Activated CD4-positive, alpha-beta T cell treated with anti-CD3 and anti-CD28 coated beads, Interleukin-2, amount 10 ng/mL, durations not matched to agents 24 days and 14 days (primary cell): ENCODE results near the gene PDE4DIP. TPM values are rescaled to one million over a fixed set of nuclear protein-coding genes. Genes with fewer than 3 reads are reported as not detected.
A peak's percentile ranks its signal among the peaks of the same experiment; 100 is the strongest.
"Not testable (repeated sequence)": the region's sequence is repeated elsewhere in the genome, so short reads cannot be mapped to it uniquely, and the experiment has no call there.

Source experiments
- DNase-seq: peaks from one replicate; pipeline ENCODE4 v3.0.0; 2022
- H3K27ac Mint-ChIP-seq: one replicate; pipeline ENCODE4 v1.8.0; 2022; ENCODE audit warnings: mild to moderate bottlenecking, mixed read lengths
- H3K27me3 Mint-ChIP-seq: one replicate; pipeline ENCODE4 v1.8.0; 2022; ENCODE audit warnings: mixed read lengths
- H3K36me3 Mint-ChIP-seq: one replicate; pipeline ENCODE4 v1.8.0; 2022; ENCODE audit warnings: low read depth, mild to moderate bottlenecking, mixed read lengths
- H3K4me1 Mint-ChIP-seq: one replicate; pipeline ENCODE4 v1.8.0; 2021; ENCODE audit warnings: mixed read lengths
- H3K4me3 Mint-ChIP-seq: one replicate; pipeline ENCODE4 v1.8.0; 2022; ENCODE audit warnings: mild to moderate bottlenecking, moderate library complexity, mixed read lengths
- H3K9me3 Mint-ChIP-seq: one replicate; pipeline ENCODE4 v1.8.0; 2021; ENCODE audit warnings: mixed read lengths
- intact Hi-C: fragments of 100-400 bp; cut with micrococcal nuclease; formaldehyde crosslinking; loops from one replicate; pipeline ENCODE4 v1.15.1; 2023
- total RNA-seq: library from RNA; stranded (reverse); gene quantifications from 2 replicates; pipeline ENCODE4 v1.2.3, GENCODE V29; 2022

PDE4DIP gene
- 15.4 and 18.2 TPM in 2 replicates for total RNA-seq

- H3K36me3 Mint-ChIP-seq, H3K4me1 Mint-ChIP-seq, H3K27me3 Mint-ChIP-seq, H3K27ac Mint-ChIP-seq, intact Hi-C loops, H3K9me3 Mint-ChIP-seq: not testable (repeated sequence)
- peak within 1 kb of the TSS; percentile 77 for H3K4me3 Mint-ChIP-seq
- peak; percentile 78 for DNase-seq
Observed at GRCh38 chr1:148844220-148844619, at the start of gene PDE4DIP. PDE4DIP (plus strand) TSS chr1:148844428; CDS start chr1:148844775, 347 bp downstream.

DNA sequence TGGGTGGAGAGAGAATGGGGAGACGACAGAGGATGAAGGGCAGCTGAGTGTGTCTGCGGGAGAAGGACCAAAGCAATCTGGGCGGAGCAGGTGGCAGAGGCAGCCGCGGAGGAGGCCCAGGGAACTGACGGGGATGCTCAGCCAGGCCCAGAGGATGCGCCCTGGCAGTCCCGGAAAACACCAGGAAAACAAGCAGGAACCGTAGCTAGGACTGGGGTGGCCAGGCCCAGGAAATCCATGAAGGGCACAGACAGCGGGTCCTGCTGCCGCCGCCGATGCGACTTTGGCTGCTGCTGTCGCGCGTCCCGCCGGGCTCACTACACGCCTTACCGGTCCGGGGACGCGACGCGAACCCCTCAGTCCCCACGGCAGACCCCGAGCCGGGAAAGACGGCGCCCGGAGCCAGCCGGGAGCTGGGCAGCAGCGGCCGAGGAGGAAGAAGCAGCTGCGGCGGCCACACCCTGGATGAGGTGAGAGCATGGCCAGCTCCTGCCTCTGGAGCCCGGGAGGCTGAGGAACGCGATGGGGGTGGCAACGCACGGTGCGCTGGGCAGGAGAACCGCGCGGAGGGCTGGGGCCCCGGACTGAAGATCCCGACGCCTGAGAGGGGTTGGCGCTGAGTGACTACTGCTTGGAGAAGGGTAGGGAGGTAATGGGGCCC, 35.8 kb upstream of the PDE4DIP start:
- intact Hi-C loops, H3K27me3 Mint-ChIP-seq, H3K36me3 Mint-ChIP-seq, H3K9me3 Mint-ChIP-seq, H3K4me1 Mint-ChIP-seq, H3K27ac Mint-ChIP-seq, DNase-seq, H3K4me3 Mint-ChIP-seq: not testable (repeated sequence)

DNA sequence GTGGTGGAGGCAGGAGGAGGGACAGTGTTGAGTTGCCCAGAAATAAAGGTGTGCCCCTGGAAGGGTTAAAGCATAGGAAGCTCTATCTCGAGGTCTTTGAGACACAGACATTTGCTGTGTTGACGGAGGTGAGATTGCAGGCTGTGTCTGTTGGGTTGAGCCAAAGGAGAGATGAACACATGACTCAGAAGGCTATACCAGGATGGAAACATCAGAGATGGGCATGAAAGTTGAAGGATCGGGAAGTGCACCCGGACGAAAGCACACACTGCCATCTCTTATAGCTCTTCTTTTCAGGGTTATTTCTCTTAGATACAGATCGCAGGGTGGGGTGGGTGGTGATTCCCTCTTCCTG, 35.3 kb upstream of the PDE4DIP start:
- H3K27me3 Mint-ChIP-seq, H3K27ac Mint-ChIP-seq, DNase-seq, H3K4me3 Mint-ChIP-seq, H3K4me1 Mint-ChIP-seq, H3K9me3 Mint-ChIP-seq, intact Hi-C loops, H3K36me3 Mint-ChIP-seq: not testable (repeated sequence)

GRCh38 chr1:148822180-148822579, 22.0 kb upstream of the PDE4DIP start:
- H3K4me3 Mint-ChIP-seq, H3K9me3 Mint-ChIP-seq, H3K27ac Mint-ChIP-seq, intact Hi-C loops, H3K4me1 Mint-ChIP-seq, H3K36me3 Mint-ChIP-seq, DNase-seq, H3K27me3 Mint-ChIP-seq: not testable (repeated sequence)

- DNase-seq, H3K4me3 Mint-ChIP-seq, H3K27me3 Mint-ChIP-seq, H3K4me1 Mint-ChIP-seq, H3K9me3 Mint-ChIP-seq, H3K27ac Mint-ChIP-seq, H3K36me3 Mint-ChIP-seq, intact Hi-C loops: not testable (repeated sequence)
Observed at GRCh38 chr1:148823822-148824221, 20.4 kb upstream of the PDE4DIP start.

GRCh38 chr1:148825029-148825428, 19.2 kb upstream of the PDE4DIP start:
- intact Hi-C loops, H3K36me3 Mint-ChIP-seq, H3K4me3 Mint-ChIP-seq, H3K9me3 Mint-ChIP-seq, H3K4me1 Mint-ChIP-seq, H3K27me3 Mint-ChIP-seq, H3K27ac Mint-ChIP-seq, DNase-seq: not testable (repeated sequence)

- H3K27me3 Mint-ChIP-seq, H3K9me3 Mint-ChIP-seq, H3K36me3 Mint-ChIP-seq, H3K27ac Mint-ChIP-seq, H3K4me3 Mint-ChIP-seq, H3K4me1 Mint-ChIP-seq, DNase-seq, intact Hi-C loops: not testable (repeated sequence)
Observed at GRCh38 chr1:148828531-148828930, 15.7 kb upstream of the PDE4DIP start.

DNA sequence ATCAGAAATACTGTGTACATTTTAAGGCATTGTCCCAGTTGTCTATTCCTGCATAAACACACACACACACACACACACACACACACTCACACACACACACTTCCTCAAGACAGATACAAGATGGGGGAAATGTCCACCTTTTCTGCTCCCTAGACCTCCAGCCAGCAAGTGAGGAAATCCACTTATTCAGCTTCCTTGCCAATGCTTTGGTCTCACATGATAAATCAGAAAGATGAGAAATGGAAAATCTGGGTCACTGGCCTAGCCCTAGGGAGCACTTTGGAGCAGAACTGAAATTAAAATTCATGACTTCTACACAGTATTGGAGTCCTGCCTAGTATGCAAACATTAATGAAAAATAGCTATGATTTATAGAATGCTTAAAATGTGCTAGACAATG, 15.3 kb upstream of the PDE4DIP start:
- H3K27ac Mint-ChIP-seq, H3K27me3 Mint-ChIP-seq, DNase-seq, H3K9me3 Mint-ChIP-seq, H3K36me3 Mint-ChIP-seq, H3K4me3 Mint-ChIP-seq, H3K4me1 Mint-ChIP-seq, intact Hi-C loops: not testable (repeated sequence)

DNA sequence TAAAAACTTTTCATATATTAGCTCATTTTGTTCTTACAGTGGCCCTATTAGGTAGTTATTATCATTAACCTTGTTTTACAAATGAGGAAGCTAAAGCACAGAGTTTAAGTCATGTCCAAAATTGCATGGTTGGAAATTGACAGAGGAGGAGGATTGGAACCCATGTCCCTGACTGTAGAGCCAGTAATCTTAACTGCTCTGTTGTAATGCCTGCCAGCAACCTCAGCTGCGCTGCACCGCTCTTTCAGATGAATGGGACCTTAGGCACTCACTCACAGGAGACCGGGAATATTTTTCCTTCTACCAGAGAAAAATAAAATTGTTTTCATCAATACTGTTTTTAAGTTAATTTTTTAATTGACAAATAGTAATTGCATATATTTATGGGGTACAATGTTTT, 14.9 kb upstream of the PDE4DIP start:
- H3K36me3 Mint-ChIP-seq, H3K4me3 Mint-ChIP-seq, H3K4me1 Mint-ChIP-seq, DNase-seq, H3K9me3 Mint-ChIP-seq, H3K27ac Mint-ChIP-seq, H3K27me3 Mint-ChIP-seq, intact Hi-C loops: not testable (repeated sequence)

GRCh38 chr1:148841262-148841661, 3.0 kb upstream of the PDE4DIP start:
- H3K27me3 Mint-ChIP-seq, H3K4me3 Mint-ChIP-seq, intact Hi-C loops, H3K27ac Mint-ChIP-seq, DNase-seq, H3K36me3 Mint-ChIP-seq, H3K9me3 Mint-ChIP-seq, H3K4me1 Mint-ChIP-seq: not testable (repeated sequence)

DNA sequence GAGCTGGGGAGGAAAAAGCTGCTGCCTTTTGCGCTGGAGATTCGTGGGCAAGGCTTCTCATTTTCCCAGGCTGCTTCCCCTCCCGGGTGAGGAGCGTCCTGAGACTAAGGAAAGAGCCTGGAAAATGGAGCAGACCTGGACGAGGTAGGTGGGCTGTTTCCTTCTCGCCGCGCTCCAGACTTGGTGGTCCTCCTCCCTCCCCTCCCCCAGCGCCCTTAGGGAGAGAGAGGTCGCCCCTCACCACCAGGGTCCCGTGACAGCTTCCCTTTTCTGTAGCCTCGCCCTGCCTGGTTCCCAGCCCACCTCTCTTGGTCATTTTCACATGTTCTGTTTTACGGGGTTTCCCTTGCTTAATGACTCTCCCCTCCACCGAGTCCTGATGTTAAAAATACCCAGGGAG, 423 bp downstream of the PDE4DIP start:
- H3K36me3 Mint-ChIP-seq, H3K27ac Mint-ChIP-seq, H3K9me3 Mint-ChIP-seq, intact Hi-C loops, H3K27me3 Mint-ChIP-seq, H3K4me3 Mint-ChIP-seq, DNase-seq, H3K4me1 Mint-ChIP-seq: not testable (repeated sequence)

DNA sequence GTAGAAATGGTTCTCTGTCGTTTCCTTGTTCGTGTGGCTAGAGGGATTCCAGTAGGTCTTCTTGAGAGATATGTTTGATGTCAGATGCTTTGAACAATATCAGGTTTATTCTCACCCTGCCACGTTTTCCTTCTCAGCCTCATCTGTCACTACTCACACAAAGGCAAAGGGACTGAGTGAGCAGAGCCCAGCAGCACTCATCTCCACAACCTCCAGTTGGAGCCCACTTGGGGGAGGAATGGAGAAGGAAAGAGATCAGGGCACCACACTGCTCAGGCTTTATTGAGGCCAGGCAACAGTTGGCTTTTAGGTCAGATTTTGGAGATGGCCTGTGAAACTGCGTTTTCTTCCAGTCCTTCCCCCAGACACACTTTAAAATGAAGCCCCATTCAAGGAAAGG, 840 bp downstream of the PDE4DIP start:
- intact Hi-C loops, H3K9me3 Mint-ChIP-seq, H3K36me3 Mint-ChIP-seq, DNase-seq, H3K27ac Mint-ChIP-seq, H3K4me3 Mint-ChIP-seq, H3K27me3 Mint-ChIP-seq, H3K4me1 Mint-ChIP-seq: not testable (repeated sequence)

GRCh38 chr1:148850347-148850746, 6.1 kb downstream of the PDE4DIP start:
- H3K9me3 Mint-ChIP-seq, H3K36me3 Mint-ChIP-seq, DNase-seq, intact Hi-C loops, H3K4me1 Mint-ChIP-seq, H3K27me3 Mint-ChIP-seq, H3K27ac Mint-ChIP-seq, H3K4me3 Mint-ChIP-seq: not testable (repeated sequence)

- H3K27me3 Mint-ChIP-seq, intact Hi-C loops, H3K27ac Mint-ChIP-seq, H3K9me3 Mint-ChIP-seq, H3K36me3 Mint-ChIP-seq, H3K4me3 Mint-ChIP-seq, DNase-seq, H3K4me1 Mint-ChIP-seq: not testable (repeated sequence)
Observed at GRCh38 chr1:148850840-148851239, 6.6 kb downstream of the PDE4DIP start.

DNA sequence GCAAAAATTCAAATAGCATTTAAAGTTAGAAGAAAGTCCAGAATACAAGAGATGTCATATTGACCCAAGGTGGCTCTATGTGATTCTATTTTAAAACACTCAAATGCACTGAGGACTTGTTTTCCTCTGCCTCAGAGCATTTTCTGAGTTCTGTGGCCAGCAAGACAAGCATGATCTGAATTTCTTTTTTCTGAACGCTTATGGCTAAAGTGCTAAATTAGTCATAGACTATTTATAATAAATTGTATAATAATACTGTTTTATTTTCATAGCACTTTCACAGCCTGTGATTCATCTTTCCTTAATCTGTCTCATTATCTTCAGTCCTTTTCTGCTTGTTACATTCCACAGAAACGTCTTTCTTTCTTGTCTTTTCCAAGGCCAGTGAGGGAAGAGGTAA, 7.5 kb downstream of the PDE4DIP start:
- DNase-seq, H3K27me3 Mint-ChIP-seq, H3K9me3 Mint-ChIP-seq, H3K4me3 Mint-ChIP-seq, H3K36me3 Mint-ChIP-seq, H3K4me1 Mint-ChIP-seq, intact Hi-C loops, H3K27ac Mint-ChIP-seq: not testable (repeated sequence)
